Measurements from ENCODE around the gene MYH10. TPM values are rescaled to one million over a fixed set of nuclear protein-coding genes. Genes with fewer than 3 reads are reported as not detected.

The MYH10 gene
- polyA plus RNA-seq, 3 donors: 7.0 to 19.8 (median 18.9) TPM

- WGBS, 3 donors: 87 to 93% (median 91%) methylated on average over 3 of the region's 3 CpGs
- H3K27ac ChIP-seq (ENCODE audit: low read depth, low read length): no peak overlapping the region
These were observed 11.7 kb downstream of the MYH10 start for GRCh38 chr17:8618825-8619224.

DNA sequence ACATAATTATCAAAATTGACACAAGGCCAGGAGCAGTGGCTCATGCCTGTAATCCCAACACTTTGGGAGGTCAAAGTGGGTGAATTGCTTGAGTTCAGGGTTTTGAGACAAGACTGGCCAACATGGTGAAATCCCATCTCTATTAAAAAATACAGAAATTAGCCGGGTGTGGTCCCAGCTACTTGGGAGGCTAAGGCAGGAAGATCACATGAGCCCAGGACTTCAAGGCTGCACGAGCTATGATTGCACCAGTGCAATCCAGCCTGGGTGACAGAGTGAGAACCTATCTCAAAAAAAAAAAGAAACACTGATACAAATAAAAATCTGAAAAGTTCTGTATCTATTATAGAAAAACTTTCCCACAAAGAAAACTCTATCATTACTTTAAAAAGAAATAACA, 15.5 kb downstream of the MYH10 start:
- H3K27ac ChIP-seq (ENCODE audit: low read depth, low read length): no peak overlapping the region
- 74 to 90% (median 77%) methylated on average over 2 of the region's 2 CpGs for WGBS, 3 donors

DNA sequence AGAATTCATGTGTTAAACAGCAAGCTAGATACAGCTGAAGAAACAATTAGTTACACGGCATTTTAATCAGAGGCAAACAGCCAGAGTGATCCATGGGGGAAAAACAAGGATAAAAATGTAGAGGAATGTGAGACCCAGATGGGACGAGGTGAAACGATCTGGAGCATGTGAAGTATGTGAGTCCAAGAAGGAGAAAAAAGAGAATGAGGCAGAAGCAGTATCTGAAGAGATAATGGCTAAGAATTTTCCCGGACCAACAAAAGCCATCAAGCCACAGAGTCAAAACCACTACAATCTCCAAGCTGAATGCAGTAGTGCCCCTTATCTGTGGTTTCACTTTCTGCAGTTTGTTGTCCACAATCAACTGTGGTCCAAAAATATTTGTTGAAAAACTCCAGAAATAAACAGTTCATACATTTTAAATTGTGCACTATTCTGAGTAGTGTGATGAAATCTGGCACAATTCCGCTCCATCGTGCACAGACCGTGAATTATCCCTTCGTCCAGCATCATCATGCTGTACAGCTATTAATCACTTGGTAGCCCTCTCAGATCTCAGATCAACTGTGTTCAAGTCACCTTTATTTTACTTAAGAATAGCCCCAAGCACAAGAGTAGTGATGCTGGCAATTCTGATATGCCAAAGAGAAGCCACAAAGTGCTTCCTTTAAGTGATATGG, 18.8 kb downstream of the MYH10 start:
- WGBS, 3 donors: 61 to 73% (median 64%) methylated on average over 8 of the region's 8 CpGs

DNA sequence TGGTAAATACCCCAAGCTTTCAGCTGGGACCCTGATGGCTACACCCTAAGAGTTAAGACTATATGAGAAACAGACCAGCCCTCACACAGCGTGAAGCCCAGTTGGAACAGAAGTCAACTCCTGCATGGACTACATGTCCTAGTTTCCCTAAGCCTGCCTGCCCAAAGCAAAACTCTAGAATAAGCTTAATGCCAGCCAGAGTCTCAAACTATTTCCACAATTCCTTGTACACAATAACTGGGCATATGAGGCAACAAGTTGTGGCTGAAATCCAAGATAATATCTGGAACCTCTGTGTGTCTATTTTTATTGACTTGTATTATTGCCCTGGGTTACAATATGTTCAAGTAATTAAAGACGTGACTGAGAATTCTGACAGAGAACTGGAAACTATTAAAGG, 19.4 kb downstream of the MYH10 start:
- 62 to 74% (median 64%) methylated on average over 2 of the region's 2 CpGs for WGBS, 3 donors
- no peak overlapping the region for H3K27ac ChIP-seq (ENCODE audit: low read depth, low read length)

More for the DNA sequence above, 18.8 kb downstream of the MYH10 start:
- no peak overlapping the region for H3K27ac ChIP-seq (ENCODE audit: low read depth, low read length)

DNA sequence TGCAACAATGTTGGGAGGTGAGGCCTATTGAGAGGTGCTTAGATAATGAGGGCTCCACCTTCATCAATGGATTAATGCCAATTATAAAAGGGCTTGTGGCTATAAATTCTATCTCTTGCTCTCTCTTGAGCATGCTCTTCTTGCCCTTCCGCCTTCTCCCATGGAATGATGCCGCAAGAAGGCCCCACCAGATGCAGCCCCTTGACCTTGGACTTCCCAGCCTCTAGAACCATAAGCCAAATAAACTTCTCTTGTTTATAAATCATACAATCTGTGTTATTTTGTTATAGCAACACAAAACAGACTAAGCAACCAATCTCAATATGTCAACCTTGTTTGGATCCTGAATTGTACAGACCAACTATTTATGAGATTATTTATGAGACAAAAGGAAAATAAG, 20.0 kb downstream of the MYH10 start:
- no peak overlapping the region for H3K27ac ChIP-seq (ENCODE audit: low read depth, low read length)
- 87 to 100% (median 96%) methylated on average over 2 of the region's 2 CpGs for WGBS, 3 donors

- 94 to 95% (median 95%) methylated on average over 4 of the region's 4 CpGs for WGBS, 3 donors
- H3K27ac ChIP-seq (ENCODE audit: low read depth, low read length): no peak overlapping the region
These were observed 20.6 kb downstream of the MYH10 start for GRCh38 chr17:8609910-8610309.

GRCh38 chr17:8608001-8608400, 22.5 kb downstream of the MYH10 start:
- H3K27ac ChIP-seq (ENCODE audit: low read depth, low read length): no peak overlapping the region

DNA sequence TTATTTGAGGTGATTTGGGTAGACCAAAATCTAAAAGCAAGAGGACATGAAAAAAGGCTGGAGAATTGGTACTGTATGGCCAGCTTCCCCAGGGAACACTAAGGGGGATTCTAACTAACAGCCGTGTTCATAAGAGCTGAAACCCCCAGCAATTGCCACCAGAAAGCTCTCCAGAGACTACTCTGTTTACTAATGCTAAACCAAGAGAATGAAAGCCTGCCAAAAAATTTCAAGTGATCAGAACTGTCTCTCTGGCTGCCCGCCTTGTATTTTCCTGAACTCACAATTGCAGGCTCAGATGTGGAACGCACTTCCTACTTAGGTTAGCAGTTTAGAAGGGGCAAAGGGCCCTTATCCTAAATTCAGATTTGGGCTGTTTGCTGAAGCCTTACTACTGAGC, 24.1 kb downstream of the MYH10 start:
- H3K27ac ChIP-seq (ENCODE audit: low read depth, low read length): no peak overlapping the region
- WGBS, 3 donors: 32 to 64% (median 41%) methylated on average over 3 of the region's 3 CpGs

More at GRCh38 chr17:8608001-8608400, 22.5 kb downstream of the MYH10 start:
- WGBS, 3 donors: 65 to 86% (median 70%) methylated on average over 8 of the region's 8 CpGs

GRCh38 chr17:8602679-8603078, 27.8 kb downstream of the MYH10 start:
- H3K27ac ChIP-seq (ENCODE audit: low read depth, low read length): no peak overlapping the region

DNA sequence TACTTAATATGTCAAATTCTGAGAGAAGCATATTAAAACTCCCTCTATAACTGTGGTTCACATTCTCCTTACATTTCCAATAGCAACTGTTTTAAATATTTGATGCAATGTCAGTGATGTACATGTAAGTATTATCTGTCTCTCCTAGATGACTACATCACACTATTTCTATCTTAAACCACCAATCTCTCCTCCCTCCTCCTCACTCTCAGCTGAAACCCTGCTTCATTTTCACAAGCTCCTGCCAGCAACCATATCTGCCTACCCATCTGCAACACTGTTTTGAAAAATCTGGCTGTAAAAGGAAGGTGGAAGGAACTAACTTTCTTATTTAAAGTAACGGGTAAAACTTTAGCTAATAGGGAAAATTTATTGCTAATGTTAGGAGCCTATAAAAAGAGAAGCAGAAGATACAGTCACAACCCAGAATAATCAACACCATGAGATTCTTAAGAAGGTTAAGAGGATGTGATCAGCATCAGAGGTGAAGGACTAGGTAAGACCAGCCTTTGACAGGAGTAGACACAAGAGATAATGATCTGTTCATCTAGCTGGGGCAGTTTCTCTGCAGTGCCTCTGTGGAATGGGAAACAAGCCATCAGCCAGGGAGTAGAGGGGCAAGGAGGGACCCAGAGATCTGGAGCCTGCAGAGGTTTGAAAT, 31.0 kb downstream of the MYH10 start:
- 81 to 95% (median 83%) methylated on average over 1 of the region's 1 CpG for WGBS, 3 donors

GRCh38 chr17:8598913-8599312, 31.6 kb downstream of the MYH10 start:
- WGBS, 3 donors: 76 to 100% (median 96%) methylated on average over 1 of the region's 1 CpG
- H3K27ac ChIP-seq (ENCODE audit: low read depth, low read length): no peak overlapping the region

More for the DNA sequence above, 31.0 kb downstream of the MYH10 start:
- H3K27ac ChIP-seq (ENCODE audit: low read depth, low read length): no peak overlapping the region

GRCh38 chr17:8593830-8594229, 36.7 kb downstream of the MYH10 start:
- 98% methylated on average over 1 of the region's 1 CpG for WGBS, 3 donors
- no peak overlapping the region for H3K27ac ChIP-seq (ENCODE audit: low read depth, low read length)

DNA sequence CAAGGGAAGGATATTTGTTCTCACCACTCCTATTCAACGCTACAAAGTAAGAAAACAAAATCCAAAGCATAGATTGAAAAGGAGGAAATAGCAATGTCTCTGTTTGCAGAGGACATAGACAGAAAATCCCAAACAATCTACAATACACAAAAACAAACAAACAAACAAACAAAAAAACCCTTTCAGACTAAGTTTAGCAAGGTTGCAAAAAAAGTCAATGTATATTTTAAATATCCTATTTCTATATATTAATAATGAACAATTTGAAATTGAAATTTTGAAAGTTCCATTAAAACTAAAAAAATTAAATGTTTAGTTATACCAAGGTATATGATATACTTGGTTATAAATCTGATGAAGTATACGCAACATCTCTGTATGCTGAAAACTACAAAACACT, 37.2 kb downstream of the MYH10 start:
- 92 to 100% (median 94%) methylated on average over 2 of the region's 2 CpGs for WGBS, 3 donors
- H3K27ac ChIP-seq (ENCODE audit: low read depth, low read length): no peak overlapping the region

DNA sequence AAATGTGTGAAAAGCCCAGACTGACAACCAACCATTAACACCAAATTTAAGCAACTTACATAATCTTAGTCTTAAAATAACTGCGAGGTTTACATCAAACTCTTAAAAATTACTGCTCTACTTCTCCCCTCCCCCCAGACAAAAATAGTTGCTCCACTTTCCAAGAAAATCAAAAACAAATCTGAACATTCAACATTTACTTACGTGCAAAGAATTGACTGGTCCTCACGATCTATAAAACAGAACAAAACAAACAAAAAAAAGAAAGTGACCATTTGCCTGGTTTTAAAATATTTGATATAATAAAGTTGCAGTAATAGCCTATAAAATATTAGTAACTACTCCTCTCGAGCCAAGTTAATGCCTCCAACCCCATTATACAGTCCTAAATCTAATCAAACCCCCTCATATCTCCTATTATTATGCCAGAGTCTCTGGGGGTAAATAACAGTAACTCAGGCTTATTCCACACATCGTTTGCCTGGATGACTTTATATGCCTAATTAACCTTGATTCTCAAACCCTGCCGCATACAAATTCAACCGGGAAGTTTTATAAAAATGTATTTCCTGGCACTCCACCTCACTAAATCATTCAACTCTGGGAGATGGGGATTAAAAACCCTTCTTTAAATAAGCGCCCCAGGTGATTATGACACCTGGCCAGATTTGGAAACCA, 41.5 kb downstream of the MYH10 start:
- no peak overlapping the region for H3K27ac ChIP-seq (ENCODE audit: low read depth, low read length)
- WGBS, 3 donors: 51 to 68% (median 67%) methylated on average over 8 of the region's 8 CpGs

GRCh38 chr17:8586766-8587165, 43.8 kb downstream of the MYH10 start:
- H3K27ac ChIP-seq (ENCODE audit: low read depth, low read length): no peak overlapping the region
- 84 to 86% (median 84%) methylated on average over 4 of the region's 4 CpGs for WGBS, 3 donors

GRCh38 chr17:8585911-8586310, 44.6 kb downstream of the MYH10 start:
- 70 to 95% (median 91%) methylated on average over 1 of the region's 1 CpG for WGBS, 3 donors
- H3K27ac ChIP-seq (ENCODE audit: low read depth, low read length): no peak overlapping the region

- no peak overlapping the region for H3K27ac ChIP-seq (ENCODE audit: low read depth, low read length)
- WGBS, 3 donors: 87 to 98% (median 92%) methylated on average over 2 of the region's 2 CpGs
These were observed 46.6 kb downstream of the MYH10 start for GRCh38 chr17:8583954-8584353.

GRCh38 chr17:8580952-8581658, 49.4 kb downstream of the MYH10 start:
- no peak overlapping the region for H3K27ac ChIP-seq (ENCODE audit: low read depth, low read length)
- WGBS, 3 donors: 81 to 88% (median 86%) methylated on average over 5 of the region's 5 CpGs

DNA sequence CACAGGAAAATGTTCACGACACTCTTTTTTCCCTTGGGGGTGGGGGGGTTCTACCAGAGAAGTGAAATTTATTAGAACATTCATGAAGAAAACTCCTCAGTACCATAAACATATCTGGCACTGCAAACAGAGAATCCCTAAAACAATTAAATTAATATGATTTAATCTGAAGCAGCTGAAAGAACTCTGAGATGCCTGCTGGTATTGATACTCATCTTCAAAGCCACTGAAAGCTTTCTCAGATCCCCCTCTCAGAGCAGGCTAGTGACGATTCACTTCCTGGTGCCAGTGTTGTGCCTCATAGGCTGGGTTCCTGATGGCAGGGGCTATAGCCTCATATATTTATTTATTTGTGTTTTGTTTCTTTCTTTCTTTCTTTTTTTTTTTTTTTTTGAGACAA, 52.7 kb downstream of the MYH10 start:
- H3K27ac ChIP-seq (ENCODE audit: low read depth, low read length): no peak overlapping the region
- 45 to 77% (median 61%) methylated on average over 2 of the region's 2 CpGs for whole genome bisulfite sequencing, 3 donors
